Hematopoietic multipotent progenitor cell treated with erythropoietin and hydrocortisone succinate and interleukin-3 and kit ligand, for 8 days (in vitro differentiated cells): ENCODE measurements around the gene NHSL1.

ENCODE experiments used
- DNase-seq: peaks from one replicate; pipeline ENCODE4 v3.0.0-alpha.2; 2015

NHSL1 gene

GRCh38 chr6:138499303-138500018, at the start of gene NHSL1:
Gene NHSL1, minus strand, starts transcription at chr6:138499494. Its CDS starts 204 bp downstream, at chr6:138499290.
- DNase-seq, result no peak

GRCh38 chr6:138546733-138547185, 47.5 kb upstream of the NHSL1 start:
- DNase-seq, result no peak

- DNase-seq, result no peak
These were observed 46.3 kb upstream of the NHSL1 start for GRCh38 chr6:138545621-138545980.

- no peak for DNase-seq
These were observed 45.2 kb upstream of the NHSL1 start for GRCh38 chr6:138544501-138544900.

GRCh38 chr6:138543657-138544056, 44.4 kb upstream of the NHSL1 start:
- no peak for DNase-seq

- no peak for DNase-seq
These were observed 42.7 kb upstream of the NHSL1 start for GRCh38 chr6:138541823-138542481.

- no peak for DNase-seq
These were observed 41.2 kb upstream of the NHSL1 start for GRCh38 chr6:138540468-138540867.

GRCh38 chr6:138539876-138540275, 40.6 kb upstream of the NHSL1 start:
- no peak for DNase-seq

- DNase-seq, result no peak
These were observed 39.2 kb upstream of the NHSL1 start for GRCh38 chr6:138538390-138539031.

GRCh38 chr6:138537106-138537505, 37.8 kb upstream of the NHSL1 start:
- DNase-seq, result no peak

GRCh38 chr6:138535728-138536455, 36.6 kb upstream of the NHSL1 start:
- DNase-seq, result no peak

- DNase-seq, result no peak
These were observed 34.4 kb upstream of the NHSL1 start for GRCh38 chr6:138533667-138534066.

- DNase-seq, result no peak
These were observed 32.1 kb upstream of the NHSL1 start for GRCh38 chr6:138531387-138531786.

- DNase-seq, result no peak
These were observed 30.2 kb upstream of the NHSL1 start for GRCh38 chr6:138529478-138529877.

- DNase-seq, result no peak
These were observed 29.7 kb upstream of the NHSL1 start for GRCh38 chr6:138528956-138529355.

GRCh38 chr6:138528137-138528536, 28.8 kb upstream of the NHSL1 start:
- DNase-seq, result no peak

- DNase-seq, result no peak
These were observed 28.3 kb upstream of the NHSL1 start for GRCh38 chr6:138527411-138528088.

- DNase-seq, result no peak
These were observed 27.5 kb upstream of the NHSL1 start for GRCh38 chr6:138526822-138527235.

- DNase-seq, result no peak
These were observed 26.1 kb upstream of the NHSL1 start for GRCh38 chr6:138525355-138525754.

GRCh38 chr6:138524526-138524925, 25.2 kb upstream of the NHSL1 start:
- no peak for DNase-seq

- no peak for DNase-seq
These were observed 24.3 kb upstream of the NHSL1 start for GRCh38 chr6:138523347-138524210.

- no peak for DNase-seq
These were observed 23.3 kb upstream of the NHSL1 start for GRCh38 chr6:138522611-138523010.
